Embryonic facial prominence (tissue), 1 donor: Measurements from ENCODE around the gene NIPA2.

ENCODE experiments used
- DNase-seq: peaks from one replicate; pipeline ENCODE4 v3.0.0-alpha.2; 2016; ENCODE audit errors: extremely low spot score

The NIPA2 gene

GRCh38 chr15:22902981-22903380, 64.5 kb downstream of the NIPA2 start:
- no peak for DNase-seq

- no peak for DNase-seq
Observed at GRCh38 chr15:22903427-22903826, 65.0 kb downstream of the NIPA2 start.

- DNase-seq = no peak
Observed at GRCh38 chr15:22903961-22904534, 65.6 kb downstream of the NIPA2 start.

GRCh38 chr15:22904736-22905135, 66.3 kb downstream of the NIPA2 start:
- DNase-seq = no peak

- no peak for DNase-seq
Observed at GRCh38 chr15:22907161-22907950, 68.9 kb downstream of the NIPA2 start.

GRCh38 chr15:22908830-22909229, 70.4 kb downstream of the NIPA2 start:
- DNase-seq = no peak

- DNase-seq = no peak
Observed at GRCh38 chr15:22911306-22911705, 72.8 kb downstream of the NIPA2 start.

GRCh38 chr15:22912256-22912655, 73.8 kb downstream of the NIPA2 start:
- no peak for DNase-seq

GRCh38 chr15:22913646-22914380, 75.3 kb downstream of the NIPA2 start:
- DNase-seq = no peak

GRCh38 chr15:22915866-22916515, 77.5 kb downstream of the NIPA2 start:
- DNase-seq = no peak

- DNase-seq = no peak
Observed at GRCh38 chr15:22916606-22917350, 78.3 kb downstream of the NIPA2 start.

GRCh38 chr15:22917556-22917955, 79.1 kb downstream of the NIPA2 start:
- DNase-seq = no peak
